ENCODE results near the gene PLA2G2E. TPM values are rescaled to one million over a fixed set of nuclear protein-coding genes. Genes with fewer than 3 reads are reported as not detected.

Gene PLA2G2E, protein sequence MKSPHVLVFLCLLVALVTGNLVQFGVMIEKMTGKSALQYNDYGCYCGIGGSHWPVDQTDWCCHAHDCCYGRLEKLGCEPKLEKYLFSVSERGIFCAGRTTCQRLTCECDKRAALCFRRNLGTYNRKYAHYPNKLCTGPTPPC
- total RNA-seq (not detected), polyA plus RNA-seq (not detected)
- long read RNA-seq, donor 1: 0 reads
- long read RNA-seq, donor 2: 0 reads
- long read RNA-seq, donor 3: 0 reads
- long read RNA-seq, donor 4: 0 reads
- long read RNA-seq, donor 5: 0 reads

DNA sequence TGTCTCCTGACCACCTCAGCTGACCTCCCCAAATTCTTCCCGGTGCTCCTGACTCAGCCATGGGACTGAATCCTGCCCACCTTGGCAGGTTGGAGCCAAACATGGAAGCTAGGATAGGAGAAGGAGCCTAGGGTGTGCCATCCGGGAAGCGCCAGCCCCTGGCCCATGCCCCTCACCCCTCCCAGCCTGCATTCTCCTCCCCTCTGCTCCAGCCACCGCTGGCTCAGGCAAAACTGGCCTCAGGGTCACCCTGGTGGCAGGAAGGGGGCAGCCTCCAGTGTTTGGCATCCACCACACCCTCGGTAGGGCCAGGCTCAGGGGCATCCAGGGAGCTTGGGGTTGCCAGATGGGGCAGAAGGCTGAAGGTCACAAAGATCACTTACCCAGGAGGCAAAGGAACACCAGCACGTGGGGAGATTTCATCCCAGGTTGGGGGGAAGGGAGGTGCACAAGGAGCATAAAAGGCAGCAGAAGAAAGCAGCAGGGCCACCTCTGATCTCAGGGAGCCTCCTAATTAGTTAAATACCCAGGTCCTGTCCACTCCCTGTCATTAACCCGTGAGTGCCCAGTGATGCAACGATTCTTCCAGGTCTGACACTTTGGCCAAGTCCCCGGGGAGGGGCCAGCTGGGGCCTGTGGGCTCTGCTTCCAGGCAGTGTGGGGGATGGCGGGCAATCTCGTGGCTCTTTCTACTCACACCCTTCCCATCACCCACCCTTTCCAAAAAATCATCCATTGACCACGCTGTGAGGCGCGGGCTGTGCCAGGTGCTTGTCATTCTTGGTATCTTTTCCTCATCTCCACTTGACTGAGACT lies at the start of gene PLA2G2E:
Gene PLA2G2E (minus strand): TSS at position 481 of the 816 bp plus-strand sequence. CDS start 58 bp downstream, at position 423.
- no peak within 1 kb of the TSS for H3K27ac ChIP-seq (ENCODE audit: low read depth in 1 of 2, low read length in 1 of 2)
- no peaks in the 10 kb centered on the region for H3K36me3 ChIP-seq (ENCODE audit: control insufficient read depth in 4 of 4, insufficient read depth in 4 of 4, low read length in 4 of 4)
- H3K9me3 ChIP-seq (ENCODE audit: control insufficient read depth in 4 of 4, insufficient read depth in 3 of 4, low read length in 3 of 4): no peaks in the 10 kb centered on the region
- DNase-seq (no peak), ATAC-seq (ENCODE audit: insufficient read depth, low FRiP score) (no peak)
- no peak within 1 kb of the TSS for H3K4me3 ChIP-seq
- peaks cover 0 to 4% (median 0%) of the 10 kb centered on the region in 3 donors for H3K27me3 ChIP-seq (ENCODE audit: control insufficient read depth in 3 of 3, insufficient read depth in 3 of 3, low read length in 2 of 3)
- H3K9ac ChIP-seq (ENCODE audit: insufficient read depth in 1 of 2, low read length in 2 of 2): no peak within 1 kb of the TSS
- TF ChIP-seq, protein P1, sequence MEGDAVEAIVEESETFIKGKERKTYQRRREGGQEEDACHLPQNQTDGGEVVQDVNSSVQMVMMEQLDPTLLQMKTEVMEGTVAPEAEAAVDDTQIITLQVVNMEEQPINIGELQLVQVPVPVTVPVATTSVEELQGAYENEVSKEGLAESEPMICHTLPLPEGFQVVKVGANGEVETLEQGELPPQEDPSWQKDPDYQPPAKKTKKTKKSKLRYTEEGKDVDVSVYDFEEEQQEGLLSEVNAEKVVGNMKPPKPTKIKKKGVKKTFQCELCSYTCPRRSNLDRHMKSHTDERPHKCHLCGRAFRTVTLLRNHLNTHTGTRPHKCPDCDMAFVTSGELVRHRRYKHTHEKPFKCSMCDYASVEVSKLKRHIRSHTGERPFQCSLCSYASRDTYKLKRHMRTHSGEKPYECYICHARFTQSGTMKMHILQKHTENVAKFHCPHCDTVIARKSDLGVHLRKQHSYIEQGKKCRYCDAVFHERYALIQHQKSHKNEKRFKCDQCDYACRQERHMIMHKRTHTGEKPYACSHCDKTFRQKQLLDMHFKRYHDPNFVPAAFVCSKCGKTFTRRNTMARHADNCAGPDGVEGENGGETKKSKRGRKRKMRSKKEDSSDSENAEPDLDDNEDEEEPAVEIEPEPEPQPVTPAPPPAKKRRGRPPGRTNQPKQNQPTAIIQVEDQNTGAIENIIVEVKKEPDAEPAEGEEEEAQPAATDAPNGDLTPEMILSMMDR (IDR thresholded peaks at IDR 0.05; ENCODE audit: control extremely low read depth, extremely low read depth): no peak
- H3K4me1 ChIP-seq (ENCODE audit: control insufficient read depth in 5 of 5, insufficient read depth in 5 of 5, low read length in 5 of 5): no peaks in the 10 kb centered on the region
- 67 to 74% methylated on average over 14 of the region's 14 CpGs for WGBS, 2 donors

DNA sequence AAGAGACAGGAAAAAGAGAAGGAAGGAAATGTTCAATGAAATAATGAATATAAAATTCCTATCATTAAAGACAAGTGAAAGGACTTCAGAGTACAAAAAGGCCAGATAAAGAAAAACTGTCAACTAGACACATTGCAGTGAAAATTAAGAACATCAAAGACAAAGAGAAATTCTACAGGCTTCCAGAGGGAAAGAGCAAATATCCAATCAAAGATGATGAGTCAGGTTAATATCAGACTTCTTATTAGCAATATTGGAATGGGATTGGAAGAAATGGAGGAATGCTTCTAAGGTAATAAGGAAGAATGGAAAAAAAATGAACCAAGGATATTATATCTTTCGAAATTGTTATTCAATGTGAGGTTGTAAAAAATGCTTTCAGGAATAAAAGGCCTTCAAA lies 48.2 kb upstream of the PLA2G2E start:
- peaks cover 0 to 6% (median 2%) of the 10 kb centered on the region in 3 donors for H3K27me3 ChIP-seq (ENCODE audit: control insufficient read depth in 3 of 3, insufficient read depth in 3 of 3, low read length in 2 of 3)
- DNase-seq: no peak
- H3K9ac ChIP-seq (ENCODE audit: insufficient read depth in 1 of 2, low read length in 2 of 2): no peak overlapping the region
- no peak overlapping the region for H3K27ac ChIP-seq (ENCODE audit: low read depth in 1 of 2, low read length in 1 of 2)
- WGBS, 2 donors: 92 to 95% methylated on average over 1 of the region's 1 CpG
- H3K4me1 ChIP-seq (ENCODE audit: control insufficient read depth in 5 of 5, insufficient read depth in 5 of 5, low read length in 5 of 5): peaks cover 0 to 6% (median 0%) of the 10 kb centered on the region in 5 donors
- TF ChIP-seq, protein P1 (IDR thresholded peaks at IDR 0.05; ENCODE audit: control extremely low read depth, extremely low read depth): no peak
- H3K9me3 ChIP-seq (ENCODE audit: control insufficient read depth in 4 of 4, insufficient read depth in 3 of 4, low read length in 3 of 4): peaks cover 0 to 1% (median 0%) of the 10 kb centered on the region in 4 donors
- no peaks in the 10 kb centered on the region for H3K36me3 ChIP-seq (ENCODE audit: control insufficient read depth in 4 of 4, insufficient read depth in 4 of 4, low read length in 4 of 4)
- no peak overlapping the region for H3K4me3 ChIP-seq
- no peak for ATAC-seq (ENCODE audit: insufficient read depth, low FRiP score)

DNA sequence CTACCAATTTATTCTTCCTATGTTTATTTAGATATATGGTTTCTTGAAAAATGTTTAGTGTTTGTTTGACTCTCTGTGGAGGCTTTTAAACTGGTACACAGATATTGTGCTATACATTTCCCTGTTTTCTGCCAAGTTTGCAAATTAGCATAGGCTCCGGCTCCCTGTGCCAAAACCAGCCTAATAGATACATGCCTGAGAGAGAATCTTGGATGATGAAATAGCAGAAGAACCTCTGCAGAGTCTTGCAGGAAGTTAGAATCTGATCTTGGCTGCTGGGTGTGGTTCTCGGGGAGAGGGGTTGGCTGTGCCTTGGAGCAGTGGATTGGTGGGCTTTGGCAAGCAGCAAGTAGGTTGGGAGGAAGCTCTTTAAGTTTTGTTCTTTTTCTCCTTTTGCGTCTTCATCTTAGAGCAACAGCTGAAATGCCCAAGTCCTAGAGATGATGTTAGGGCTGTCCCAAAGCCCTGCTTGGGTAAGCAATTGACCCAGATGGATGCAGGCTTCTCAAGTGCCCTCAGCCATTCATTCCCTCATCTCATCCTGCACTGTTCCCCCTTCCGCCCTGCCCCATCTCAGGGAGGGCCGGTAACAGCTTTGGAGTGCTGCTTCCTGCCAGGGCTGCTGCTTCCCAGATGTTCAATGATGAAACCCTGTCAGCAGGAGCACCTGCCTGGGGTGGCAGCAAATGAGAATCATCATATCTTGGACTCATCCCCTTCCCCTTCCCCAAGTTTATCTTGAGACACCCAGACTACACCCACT lies 46.7 kb upstream of the PLA2G2E start:
- Histone ChIP-seq H3K9ac (ENCODE audit: insufficient read depth in 1 of 2, low read length in 2 of 2) (no peak overlapping the region), H3K4me3 (no peak overlapping the region), H3K36me3 (ENCODE audit: control insufficient read depth in 4 of 4, insufficient read depth in 4 of 4, low read length in 4 of 4) (no peaks in the 10 kb centered on the region), H3K27ac (ENCODE audit: low read depth in 1 of 2, low read length in 1 of 2) (no peak overlapping the region), H3K9me3 (ENCODE audit: control insufficient read depth in 4 of 4, insufficient read depth in 3 of 4, low read length in 3 of 4) (peaks cover 0 to 1% (median 0%) of the 10 kb centered on the region in 4 donors), H3K27me3 (ENCODE audit: control insufficient read depth in 3 of 3, insufficient read depth in 3 of 3, low read length in 2 of 3) (peaks cover 0 to 9% (median 2%) of the 10 kb centered on the region in 3 donors), H3K4me1 (ENCODE audit: control insufficient read depth in 5 of 5, insufficient read depth in 5 of 5, low read length in 5 of 5) (peaks cover 0 to 6% (median 0%) of the 10 kb centered on the region in 5 donors)
- ATAC-seq (ENCODE audit: insufficient read depth, low FRiP score): no peak
- TF ChIP-seq, protein P1 (IDR thresholded peaks at IDR 0.05; ENCODE audit: control extremely low read depth, extremely low read depth): no peak
- peak in 2 of 3 donors; percentile 8 to 24 for DNase-seq
- WGBS, 2 donors: 56 to 62% methylated on average over 5 of the region's 5 CpGs
